Spleen (tissue), 11 donors: ENCODE data around the gene NEK1. TPM values are rescaled to one million over a fixed set of nuclear protein-coding genes. Genes with fewer than 3 reads are reported as not detected.
A peak's percentile ranks its signal among the peaks of the same experiment; 100 is the strongest.

Experiments
- DNase-seq: peaks from one replicate; pipeline ENCODE4 v3.0.0-alpha.2; 2020
- H3K27ac ChIP-seq, 8 donors: fragments of 200-600 bp; sonication (generic) in 7 of 8; 1 replicate in 4 of 8; 2 replicates in 4 of 8; pipeline versions ENCODE4 v1.5.0 to v1.8.0; 2016 to 2021; ENCODE audit warnings: inconsistent platforms in 4 of 8, mild to moderate bottlenecking in 4 of 8, moderate library complexity in 1 of 8
- H3K27me3 ChIP-seq, 7 donors: fragments of 200-600 bp; sonication (generic) in 6 of 7; replicated peaks in 1 of 7; 1 replicate in 4 of 7; 2 replicates in 3 of 7; pipeline versions ENCODE4 v1.5.0 to v1.8.0; 2016 to 2021; ENCODE audit warnings: inconsistent platforms in 3 of 7, mild to moderate bottlenecking in 1 of 7
- H3K36me3 ChIP-seq, 6 donors: fragments of 200-600 bp; sonication (generic) in 5 of 6; 1 replicate in 4 of 6; 2 replicates in 2 of 6; pipeline versions ENCODE4 v1.5.0 to v1.8.0; 2016 to 2021; ENCODE audit warnings: inconsistent platforms in 2 of 6
- H3K4me1 ChIP-seq, 6 donors: fragments of 200-600 bp; sonication (generic) in 5 of 6; 1 replicate in 3 of 6; 2 replicates in 3 of 6; pipeline versions ENCODE4 v1.5.0 to v1.8.0; 2016 to 2021; ENCODE audit warnings: inconsistent platforms in 3 of 6
- H3K4me3 ChIP-seq, 8 donors: fragments of 200-600 bp; sonication (generic) in 7 of 8; 1 replicate in 4 of 8; 2 replicates in 4 of 8; pipeline versions ENCODE4 v1.5.0 to v1.8.0; 2016 to 2021; ENCODE audit warnings: inconsistent platforms in 4 of 8, mild to moderate bottlenecking in 4 of 8, moderate library complexity in 2 of 8
- H3K9me3 ChIP-seq, 8 donors: fragments of 200-600 bp; sonication (generic) in 7 of 8; 1 replicate in 4 of 8; 2 replicates in 4 of 8; pipeline versions ENCODE4 v1.5.0 to v1.8.0; 2016 to 2021; ENCODE audit warnings: inconsistent platforms in 4 of 8
- CTCF ChIP-seq, 11 experiments: fragments of 200-600 bp in 7 of 11; fragments of 450-650 bp in 4 of 11; sonication (generic) in 4 of 11; IDR thresholded peaks in 8 of 11; conservative IDR thresholded peaks in 3 of 11; 1 replicate in 7 of 11; 2 replicates in 4 of 11; pipeline versions ENCODE4 v1.4.0 to v1.8.0; 2016 to 2021; ENCODE audit warnings: antibody characterized with exemption in 11 of 11, inconsistent platforms in 4 of 11, mild to moderate bottlenecking in 1 of 11
- POLR2A ChIP-seq, 3 donors: fragments of 450-650 bp; IDR thresholded peaks; one replicate each; pipeline ENCODE4 v1.5.1; 2017; ENCODE audit warnings: antibody characterized with exemption in 3 of 3, mild to moderate bottlenecking in 1 of 3
- POLR2AphosphoS5 ChIP-seq, 3 donors: sonication (generic); formaldehyde crosslinking; IDR thresholded peaks; one replicate each; pipeline ENCODE4 v1.5.1; 2017; ENCODE audit warnings: antibody characterized with exemption in 3 of 3
- WGBS, 5 donors: extraction: QIAGEN DNeasy Blood & Tissue Kit in 3 of 5; methylation state at CpG; one replicate each; pipeline versions ENCODE4 v1.1.5 to v1.1.7; 2013 to 2018; 5-methylcytosine and 5-hydroxymethylcytosine counted together
- intact Hi-C: fragments of 100-400 bp; cut with DNase I; formaldehyde crosslinking; loops from one replicate; pipeline ENCODE4 v1.15.0; 2023; ENCODE audit warnings: low total_unique reads
- polyA plus RNA-seq, 3 donors: library from polyadenylated mRNA; stranded (reverse); fragments of 200-250 nt; gene quantifications; one replicate each; pipeline ENCODE4 v1.2.1, GENCODE V29; 2013
- total RNA-seq, 7 donors: library from RNA; depleted of rRNA in 3 of 7; stranded (reverse); fragments of >200 nt in 3 of 7; fragmentation: NEBNext Ultra II Directional in 4 of 7; extraction: Animal tissue kit (Norgen Biotek cat#: 25700) in 4 of 7; gene quantifications; one replicate each; pipeline versions ENCODE4 v1.1.0 to v1.2.1, GENCODE V29; 2016 to 2021
- donor health status: healthy with polysubstance abuse.
- donor health status: DM: no; HTN: no; CAD: no; lungs with moderate emphysema.
- donor health status: DM: no; HTN: no; CAD: no.
- donor health status: Bipolar disorder and iron deficiency.
- donor health status: healthy.
- donor health status: DM: no; HTN: no; CAD: no.
- donor health status: DM: yes; HTN: yes; CAD: no.

Gene NEK1
- total and polyA plus RNA-seq, 10 donors, result 3.0 to 20.0 (median 11.1) TPM

GRCh38 chr4:169619518-169619957, 7.2 kb upstream of the NEK1 start:
- H3K4me3 ChIP-seq, result peak overlapping the region; percentile 58 to 74 (median 63)
- H3K27me3 ChIP-seq, result no peaks in the 10 kb centered on the region
- peak; percentile 80 for DNase-seq
- intact Hi-C loops, result no loop called here
- peak in 10 of 11 experiments; percentile 32 to 74 (median 66) for TF ChIP-seq CTCF (IDR thresholded peaks at IDR 0.05 in 8 of 11, conservative IDR thresholded peaks at IDR 0.05 in 3 of 11)
- peak in 1 of 3 donors; percentile 44 for TF ChIP-seq POLR2A (IDR thresholded peaks at IDR 0.05)
- TF ChIP-seq POLR2AphosphoS5 (IDR thresholded peaks at IDR 0.05), result peak in 1 of 3 donors; percentile 22
- H3K27ac ChIP-seq, result peak overlapping the region; percentile 90 to 98 (median 97)
- 1 to 3% (median 2%) methylated on average over 12 of the region's 12 CpGs for WGBS, 5 donors
- H3K4me1 ChIP-seq, result peaks cover 19 to 56% (median 40%) of the 10 kb centered on the region in 6 donors
- no peaks in the 10 kb centered on the region for H3K36me3 ChIP-seq
- no peaks in the 10 kb centered on the region for H3K9me3 ChIP-seq

- TF ChIP-seq POLR2A (IDR thresholded peaks at IDR 0.05) (no peak), POLR2AphosphoS5 (IDR thresholded peaks at IDR 0.05) (no peak), CTCF (IDR thresholded peaks at IDR 0.05 in 8 of 11, conservative IDR thresholded peaks at IDR 0.05 in 3 of 11) (no peak)
- H3K9me3 ChIP-seq, result no peaks in the 10 kb centered on the region
- H3K4me1 ChIP-seq, result peaks cover 19 to 50% (median 40%) of the 10 kb centered on the region in 6 donors
- peak overlapping the region in 4 of 8 donors; percentile 60 to 74 (median 60) for H3K4me3 ChIP-seq
- no peaks in the 10 kb centered on the region for H3K36me3 ChIP-seq
- H3K27me3 ChIP-seq, result no peaks in the 10 kb centered on the region
- DNase-seq, result no peak
- H3K27ac ChIP-seq, result peak overlapping the region in 6 of 8 donors; percentile 91 to 98 (median 97)
- WGBS, 5 donors, result 88 to 98% (median 92%) methylated on average over 4 of the region's 4 CpGs
- intact Hi-C loops, result no loop called here
Measured at GRCh38 chr4:169618986-169619385, 6.6 kb upstream of the NEK1 start.

GRCh38 chr4:169618286-169618685, 5.9 kb upstream of the NEK1 start:
- peak overlapping the region in 2 of 8 donors; percentile 19 to 28 for H3K27ac ChIP-seq
- H3K9me3 ChIP-seq, result no peaks in the 10 kb centered on the region
- WGBS, 5 donors, result 11 to 28% (median 14%) methylated on average over 3 of the region's 3 CpGs
- no peaks in the 10 kb centered on the region for H3K27me3 ChIP-seq
- no peak for DNase-seq
- H3K36me3 ChIP-seq, result no peaks in the 10 kb centered on the region
- H3K4me1 ChIP-seq, result peaks cover 18 to 52% (median 39%) of the 10 kb centered on the region in 6 donors
- H3K4me3 ChIP-seq, result no peak overlapping the region
- TF ChIP-seq POLR2AphosphoS5 (IDR thresholded peaks at IDR 0.05), result no peak
- TF ChIP-seq POLR2A (IDR thresholded peaks at IDR 0.05), result no peak
- no peak for TF ChIP-seq CTCF (IDR thresholded peaks at IDR 0.05 in 8 of 11, conservative IDR thresholded peaks at IDR 0.05 in 3 of 11)
- intact Hi-C loops, result no loop called here

- H3K4me3 ChIP-seq, result no peak overlapping the region
- intact Hi-C loops, result no loop called here
- H3K27ac ChIP-seq, result no peak overlapping the region
- TF ChIP-seq CTCF (IDR thresholded peaks at IDR 0.05 in 8 of 11, conservative IDR thresholded peaks at IDR 0.05 in 3 of 11) (no peak), POLR2AphosphoS5 (IDR thresholded peaks at IDR 0.05) (no peak), POLR2A (IDR thresholded peaks at IDR 0.05) (no peak)
- WGBS, 5 donors, result 81 to 89% (median 82%) methylated on average over 2 of the region's 2 CpGs
- H3K4me1 ChIP-seq, result peaks cover 16 to 49% (median 32%) of the 10 kb centered on the region in 6 donors
- no peaks in the 10 kb centered on the region for H3K9me3 ChIP-seq
- H3K27me3 ChIP-seq, result no peaks in the 10 kb centered on the region
- no peak for DNase-seq
- H3K36me3 ChIP-seq, result no peaks in the 10 kb centered on the region
Measured at GRCh38 chr4:169617306-169617705, 4.9 kb upstream of the NEK1 start.
